CD4-positive, alpha-beta T cell treated with Interleukin-15 for 1 hour (primary cell): ENCODE measurements around the gene ZNF564.
"Not testable (repeated sequence)": the region's sequence is repeated elsewhere in the genome, so short reads cannot be mapped to it uniquely, and the experiment has no call there.

ENCODE experiments used
- DNase-seq: peaks from one replicate; pipeline ENCODE4 v3.0.0-alpha.2; 2020

Gene ZNF564

GRCh38 chr19:12551060-12551832 is at the start of gene ZNF564:
TSS of gene ZNF564 (minus strand) at chr19:12551482. CDS start at chr19:12551332, 150 bp downstream.
- DNase-seq, result peak; percentile 95

- no peak for DNase-seq
Measured at GRCh38 chr19:12597594-12597993, 46.3 kb upstream of the ZNF564 start.

- no peak for DNase-seq
Measured at GRCh38 chr19:12596927-12597548, 45.8 kb upstream of the ZNF564 start.

- no peak for DNase-seq
Measured at GRCh38 chr19:12596485-12596884, 45.2 kb upstream of the ZNF564 start.

GRCh38 chr19:12581100-12581499 is 29.8 kb upstream of the ZNF564 start:
- DNase-seq, result no peak

- no peak for DNase-seq
Measured at GRCh38 chr19:12580180-12580694, 29.0 kb upstream of the ZNF564 start.

- no peak for DNase-seq
Measured at GRCh38 chr19:12578641-12579040, 27.4 kb upstream of the ZNF564 start.

GRCh38 chr19:12574036-12574435 is 22.8 kb upstream of the ZNF564 start:
- DNase-seq, result peak; percentile 56

- DNase-seq, result no peak
Measured at GRCh38 chr19:12567951-12568350, 16.7 kb upstream of the ZNF564 start.

GRCh38 chr19:12566380-12566779 is 15.1 kb upstream of the ZNF564 start:
- not testable (repeated sequence) for DNase-seq

- peak; percentile 84 for DNase-seq
Measured at GRCh38 chr19:12564016-12564664, 12.9 kb upstream of the ZNF564 start.

- no peak for DNase-seq
Measured at GRCh38 chr19:12555456-12555930, 4.2 kb upstream of the ZNF564 start.

GRCh38 chr19:12546903-12547302 is 4.4 kb downstream of the ZNF564 start:
- DNase-seq, result no peak

GRCh38 chr19:12546068-12546467 is 5.2 kb downstream of the ZNF564 start:
- DNase-seq, result no peak

GRCh38 chr19:12545267-12545666 is 6.0 kb downstream of the ZNF564 start:
- DNase-seq, result no peak

- DNase-seq, result no peak
Measured at GRCh38 chr19:12544401-12544876, 6.8 kb downstream of the ZNF564 start.

- DNase-seq, result no peak
Measured at GRCh38 chr19:12543855-12544254, 7.4 kb downstream of the ZNF564 start.

- DNase-seq, result no peak
Measured at GRCh38 chr19:12527034-12527836, 24.0 kb downstream of the ZNF564 start.

- DNase-seq, result no peak
Measured at GRCh38 chr19:12526542-12526941, 24.7 kb downstream of the ZNF564 start.

- DNase-seq, result no peak
Measured at GRCh38 chr19:12521996-12522395, 29.3 kb downstream of the ZNF564 start.

- DNase-seq, result no peak
Measured at GRCh38 chr19:12513531-12514061, 37.7 kb downstream of the ZNF564 start.

- DNase-seq, result no peak
Measured at GRCh38 chr19:12497032-12497431, 54.2 kb downstream of the ZNF564 start.
